HepG2 (cell line): ENCODE results near the gene TK1. TPM values are rescaled to one million over a fixed set of nuclear protein-coding genes. Genes with fewer than 3 reads are reported as not detected.

Source experiments
- AGO1 ChIP-seq: fragments of 200-400 bp; formaldehyde crosslinking; IDR thresholded peaks from 2 replicates; pipeline ENCODE4 v1.6.1; 2017; ENCODE audit warnings: mild to moderate bottlenecking, low read depth, low read length, moderate library complexity; ENCODE audit not compliant: poor library complexity, severe bottlenecking
- BRCA1 ChIP-seq: sonication (generic); formaldehyde crosslinking; IDR thresholded peaks from 2 replicates; pipeline ENCODE4 v1.4.0; 2020; ENCODE audit warnings: missing genetic modification reagents
- BRF2 ChIP-seq: sonication (generic); formaldehyde crosslinking; IDR thresholded peaks from 2 replicates; pipeline ENCODE4 v1.8.1; 2022; ENCODE audit warnings: mild to moderate bottlenecking, missing genetic modification reagents
- ELF3 ChIP-seq: IDR thresholded peaks from 2 replicates; pipeline ENCODE4 v1.6.1; 2016; ENCODE audit warnings: missing genetic modification reagents, missing compliant biosample characterization
- MATR3 ChIP-seq: sonication (generic); formaldehyde crosslinking; IDR thresholded peaks from 2 replicates; pipeline ENCODE4 v1.4.0; 2020; ENCODE audit warnings: missing genetic modification reagents
- MTF2 ChIP-seq: sonication (generic); formaldehyde crosslinking; IDR thresholded peaks from 2 replicates; pipeline ENCODE4 v1.5.0; 2020; ENCODE audit warnings: missing genetic modification reagents, borderline replicate concordance
- NCOA5 ChIP-seq: sonication (generic); formaldehyde crosslinking; IDR thresholded peaks from 2 replicates; pipeline ENCODE4 v1.4.0; 2020; ENCODE audit warnings: missing genetic modification reagents
- SYNCRIP ChIP-seq: fragments of 200-400 bp; formaldehyde crosslinking; IDR thresholded peaks from 2 replicates; pipeline ENCODE4 v1.6.1; 2018; ENCODE audit warnings: mild to moderate bottlenecking, low read depth, low read length; ENCODE audit not compliant: insufficient read depth
- TEAD3 ChIP-seq: optimal IDR thresholded peaks from 2 replicates; pipeline ENCODE3; 2016; ENCODE audit warnings: borderline replicate concordance
- TGIF2 ChIP-seq: IDR thresholded peaks from 2 replicates; pipeline ENCODE4 v1.6.1; 2016; ENCODE audit warnings: control low read depth, missing compliant biosample characterization
- U2AF1 ChIP-seq: fragments of 200-400 bp; formaldehyde crosslinking; optimal IDR thresholded peaks from 2 replicates; pipeline ENCODE3; 2017; ENCODE audit warnings: mild to moderate bottlenecking, low read depth, low read length
- ZNF274 ChIP-seq: sonication (generic); formaldehyde crosslinking; IDR thresholded peaks from 2 replicates; pipeline ENCODE4 v1.5.1; 2020; ENCODE audit warnings: mild to moderate bottlenecking, missing genetic modification reagents
- ZNF430 ChIP-seq: sonication (generic); formaldehyde crosslinking; IDR thresholded peaks from 2 replicates; pipeline ENCODE4 v1.9.0; 2021; ENCODE audit warnings: mild to moderate bottlenecking, missing genetic modification reagents
- ZNF652 ChIP-seq: IDR thresholded peaks from 2 replicates; pipeline ENCODE4 v1.6.1; 2016; ENCODE audit warnings: low read depth, borderline replicate concordance
- ZNF674 ChIP-seq: sonication (generic); formaldehyde crosslinking; IDR thresholded peaks from 2 replicates; pipeline ENCODE4 v1.5.0; 2020; ENCODE audit warnings: low read depth, mild to moderate bottlenecking, missing genetic modification reagents
- ZNF879 ChIP-seq: sonication (generic); formaldehyde crosslinking; IDR thresholded peaks from 2 replicates; pipeline ENCODE4 v1.8.1; 2023; ENCODE audit warnings: missing genetic modification reagents
- polyA plus RNA-seq, 8 experiments: library from polyadenylated mRNA; depleted of rRNA in 3 of 8; stranded (reverse) in 7 of 8; unstranded in 1 of 8; fragments of >200 nt; fragmentation: Illumina TruSeq in 4 of 8; extraction: Trizol in 4 of 8; gene quantifications; 2 replicates each; pipeline versions ENCODE4 v1.2.1 to v1.2.3, GENCODE V29; 2011 to 2016; ENCODE audit warnings: low read depth in 4 of 8, missing spikeins in 1 of 8, mixed read lengths in 1 of 8; ENCODE audit not compliant: insufficient read depth in 1 of 8
- total RNA-seq, 5 experiments: library from RNA; depleted of rRNA; stranded (reverse); fragments of >200 nt; fragmentation: Illumina TruSeq; extraction: Trizol; gene quantifications; 2 replicates each; pipeline ENCODE4 v1.2.3, GENCODE V29; 2016; ENCODE audit warnings: low read depth in 1 of 5
- TF ChIP-seq, protein P1 (sequence below): sonication (generic); formaldehyde crosslinking; IDR thresholded peaks from 2 replicates; pipeline ENCODE4 v1.8.1; 2022; ENCODE audit warnings: low read depth, mild to moderate bottlenecking, missing genetic modification reagents
- TF ChIP-seq, protein P2 (sequence below): sonication (generic); formaldehyde crosslinking; IDR thresholded peaks from 2 replicates; pipeline ENCODE4 v1.4.0; 2020; ENCODE audit warnings: missing genetic modification reagents, mild to moderate bottlenecking, borderline replicate concordance
- TF ChIP-seq, protein P3 (sequence below): sonication (generic); formaldehyde crosslinking; IDR thresholded peaks from 2 replicates; pipeline ENCODE4 v1.8.0; 2022; ENCODE audit warnings: low read depth, missing genetic modification reagents
- TF ChIP-seq, protein P4 (sequence below): sonication (generic); formaldehyde crosslinking; IDR thresholded peaks from 2 replicates; pipeline ENCODE4 v1.4.0; 2020; ENCODE audit warnings: mild to moderate bottlenecking, low read depth, missing genetic modification reagents

The TK1 gene
- total and polyA plus RNA-seq, 2 of the 13 experiments (the other 11 are each of a cell fraction or from before 2014, with no cell fraction given) = 45.0 to 96.0 TPM

GRCh38 chr17:78214016-78214705 is 27.3 kb upstream of the TK1 start, which contains the start of gene BIRC5 (continued):
- TF ChIP-seq, protein P1, sequence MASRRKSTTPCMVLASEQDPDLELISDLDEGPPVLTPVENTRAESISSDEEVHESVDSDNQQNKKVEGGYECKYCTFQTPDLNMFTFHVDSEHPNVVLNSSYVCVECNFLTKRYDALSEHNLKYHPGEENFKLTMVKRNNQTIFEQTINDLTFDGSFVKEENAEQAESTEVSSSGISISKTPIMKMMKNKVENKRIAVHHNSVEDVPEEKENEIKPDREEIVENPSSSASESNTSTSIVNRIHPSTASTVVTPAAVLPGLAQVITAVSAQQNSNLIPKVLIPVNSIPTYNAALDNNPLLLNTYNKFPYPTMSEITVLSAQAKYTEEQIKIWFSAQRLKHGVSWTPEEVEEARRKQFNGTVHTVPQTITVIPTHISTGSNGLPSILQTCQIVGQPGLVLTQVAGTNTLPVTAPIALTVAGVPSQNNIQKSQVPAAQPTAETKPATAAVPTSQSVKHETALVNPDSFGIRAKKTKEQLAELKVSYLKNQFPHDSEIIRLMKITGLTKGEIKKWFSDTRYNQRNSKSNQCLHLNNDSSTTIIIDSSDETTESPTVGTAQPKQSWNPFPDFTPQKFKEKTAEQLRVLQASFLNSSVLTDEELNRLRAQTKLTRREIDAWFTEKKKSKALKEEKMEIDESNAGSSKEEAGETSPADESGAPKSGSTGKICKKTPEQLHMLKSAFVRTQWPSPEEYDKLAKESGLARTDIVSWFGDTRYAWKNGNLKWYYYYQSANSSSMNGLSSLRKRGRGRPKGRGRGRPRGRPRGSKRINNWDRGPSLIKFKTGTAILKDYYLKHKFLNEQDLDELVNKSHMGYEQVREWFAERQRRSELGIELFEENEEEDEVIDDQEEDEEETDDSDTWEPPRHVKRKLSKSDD (CRISPR knock-in tag) = peak; percentile 90; the same call in 1 of the 2 replicates
- TF ChIP-seq ZNF674 (CRISPR knock-in tag) (no peak), ZNF274 (CRISPR knock-in tag) (peak; percentile 96), TGIF2 (CRISPR knock-in tag) (peak; percentile 96), ELF3 (CRISPR knock-in tag) (peak; percentile 70), U2AF1 (no peak), TEAD3 (peak; percentile 72), ZNF430 (CRISPR knock-in tag) (peak; percentile 89), SYNCRIP (no peak), BRF2 (CRISPR knock-in tag) (peak; percentile 68; the same call in 1 of the 2 replicates), ZNF879 (0 out of 2 replicates have a peak, but pooled peaks have one; percentile 86), BRCA1 (CRISPR knock-in tag) (peak; percentile 81; the same call in 1 of the 2 replicates), ZNF652 (CRISPR knock-in tag) (no peak; the same call in 1 of the 2 replicates), MTF2 (CRISPR knock-in tag) (no peak), AGO1 (peak; percentile 36), NCOA5 (CRISPR knock-in tag) (no peak; the same call in 1 of the 2 replicates), MATR3 (CRISPR knock-in tag) (no peak)
- TF ChIP-seq, protein P2, sequence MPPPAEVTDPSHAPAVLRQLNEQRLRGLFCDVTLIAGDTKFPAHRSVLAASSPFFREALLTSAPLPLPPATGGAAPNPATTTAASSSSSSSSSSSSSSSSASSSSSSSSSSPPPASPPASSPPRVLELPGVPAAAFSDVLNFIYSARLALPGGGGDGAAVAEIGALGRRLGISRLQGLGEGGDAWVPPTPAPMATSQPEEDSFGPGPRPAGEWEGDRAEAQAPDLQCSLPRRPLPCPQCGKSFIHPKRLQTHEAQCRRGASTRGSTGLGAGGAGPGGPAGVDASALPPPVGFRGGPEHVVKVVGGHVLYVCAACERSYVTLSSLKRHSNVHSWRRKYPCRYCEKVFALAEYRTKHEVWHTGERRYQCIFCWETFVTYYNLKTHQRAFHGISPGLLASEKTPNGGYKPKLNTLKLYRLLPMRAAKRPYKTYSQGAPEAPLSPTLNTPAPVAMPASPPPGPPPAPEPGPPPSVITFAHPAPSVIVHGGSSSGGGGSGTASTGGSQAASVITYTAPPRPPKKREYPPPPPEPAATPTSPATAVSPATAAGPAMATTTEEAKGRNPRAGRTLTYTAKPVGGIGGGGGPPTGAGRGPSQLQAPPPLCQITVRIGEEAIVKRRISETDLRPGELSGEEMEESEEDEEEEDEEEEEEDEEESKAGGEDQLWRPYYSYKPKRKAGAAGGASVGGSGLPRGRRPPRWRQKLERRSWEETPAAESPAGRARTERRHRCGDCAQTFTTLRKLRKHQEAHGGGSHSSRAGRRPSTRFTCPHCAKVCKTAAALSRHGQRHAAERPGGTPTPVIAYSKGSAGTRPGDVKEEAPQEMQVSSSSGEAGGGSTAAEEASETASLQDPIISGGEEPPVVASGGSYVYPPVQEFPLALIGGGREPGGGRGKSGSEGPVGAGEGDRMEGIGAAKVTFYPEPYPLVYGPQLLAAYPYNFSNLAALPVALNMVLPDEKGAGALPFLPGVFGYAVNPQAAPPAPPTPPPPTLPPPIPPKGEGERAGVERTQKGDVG = peak; percentile 92
- TF ChIP-seq, protein P3, sequence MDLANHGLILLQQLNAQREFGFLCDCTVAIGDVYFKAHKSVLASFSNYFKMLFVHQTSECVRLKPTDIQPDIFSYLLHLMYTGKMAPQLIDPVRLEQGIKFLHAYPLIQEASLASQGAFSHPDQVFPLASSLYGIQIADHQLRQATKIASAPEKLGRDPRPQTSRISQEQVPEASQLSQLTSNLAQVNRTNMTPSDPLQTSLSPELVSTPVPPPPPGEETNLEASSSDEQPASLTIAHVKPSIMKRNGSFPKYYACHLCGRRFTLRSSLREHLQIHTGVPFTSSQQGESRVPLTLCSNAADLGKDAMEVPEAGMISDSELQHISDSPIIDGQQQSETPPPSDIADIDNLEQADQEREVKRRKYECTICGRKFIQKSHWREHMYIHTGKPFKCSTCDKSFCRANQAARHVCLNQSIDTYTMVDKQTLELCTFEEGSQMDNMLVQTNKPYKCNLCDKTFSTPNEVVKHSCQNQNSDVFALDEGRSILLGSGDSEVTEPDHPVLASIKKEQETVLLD (CRISPR knock-in tag) = peak; percentile 84; the same call in 1 of the 2 replicates
- TF ChIP-seq, protein P4, sequence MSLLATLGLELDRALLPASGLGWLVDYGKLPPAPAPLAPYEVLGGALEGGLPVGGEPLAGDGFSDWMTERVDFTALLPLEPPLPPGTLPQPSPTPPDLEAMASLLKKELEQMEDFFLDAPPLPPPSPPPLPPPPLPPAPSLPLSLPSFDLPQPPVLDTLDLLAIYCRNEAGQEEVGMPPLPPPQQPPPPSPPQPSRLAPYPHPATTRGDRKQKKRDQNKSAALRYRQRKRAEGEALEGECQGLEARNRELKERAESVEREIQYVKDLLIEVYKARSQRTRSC (CRISPR knock-in tag) = peak; percentile 86; the same call in 1 of the 2 replicates
